ENCODE data around the gene KDM1B.

GRCh38 chr6:18206591-18206990 is 51.4 kb downstream of the KDM1B start:
- TF ChIP-seq POLR2AphosphoS5 (IDR thresholded peaks at IDR 0.05): no peak
- no peak for TF ChIP-seq CTCF (IDR thresholded peaks at IDR 0.05)
- no peak for TF ChIP-seq EP300 (IDR thresholded peaks at IDR 0.05)
- TF ChIP-seq POLR2A (IDR thresholded peaks at IDR 0.05): no peak

Measured in upper lobe of left lung (tissue), 4 donors.